ENCODE measurements around the gene PADI4. TPM values are rescaled to one million over a fixed set of nuclear protein-coding genes. Genes with fewer than 3 reads are reported as not detected.

Gene PADI4
- total RNA-seq, 2 donors from 2014 or later, result 0.79 to 1.9 TPM

GRCh38 chr1:17369466-17369865, 61.5 kb downstream of the PADI4 start:
- ATAC-seq (replicated peaks in 1 of 2), result no peak

GRCh38 chr1:17370618-17371017, 62.6 kb downstream of the PADI4 start:
- no peak overlapping the region for H3K27ac Mint-ChIP-seq

More at GRCh38 chr1:17369466-17369865, 61.5 kb downstream of the PADI4 start:
- no peak overlapping the region for H3K27ac Mint-ChIP-seq
- H3K4me3 Mint-ChIP-seq, result no peak overlapping the region
- no peaks in the 10 kb centered on the region for H3K9me3 Mint-ChIP-seq
- no peaks in the 10 kb centered on the region for H3K4me1 Mint-ChIP-seq (ENCODE audit: low read depth)
- peaks cover 6% of the 10 kb centered on the region for H3K27me3 Mint-ChIP-seq (ENCODE audit: low read depth)
- no peak for DNase-seq
- no peaks in the 10 kb centered on the region for H3K36me3 Mint-ChIP-seq (ENCODE audit: insufficient read depth in 2 of 2)

GRCh38 chr1:17371896-17372295, 63.9 kb downstream of the PADI4 start, which contains the start of gene PADI6:
TSS of gene PADI6 (plus strand) at chr1:17372196. CDS start at chr1:17372246, 50 bp downstream.
- Mint-ChIP-seq H3K27ac (no peak within 1 kb of the TSS), H3K27me3 (ENCODE audit: low read depth) (peaks cover 3% of the 10 kb centered on the region), H3K4me3 (no peak within 1 kb of the TSS), H3K4me1 (ENCODE audit: low read depth) (no peaks in the 10 kb centered on the region), H3K9me3 (no peaks in the 10 kb centered on the region), H3K36me3 (ENCODE audit: insufficient read depth in 2 of 2) (no peaks in the 10 kb centered on the region)
- ATAC-seq (replicated peaks in 1 of 2), result no peak
- DNase-seq, result no peak

More at GRCh38 chr1:17370618-17371017, 62.6 kb downstream of the PADI4 start:
- DNase-seq, result no peak
- no peaks in the 10 kb centered on the region for H3K4me1 Mint-ChIP-seq (ENCODE audit: low read depth)
- H3K36me3 Mint-ChIP-seq (ENCODE audit: insufficient read depth in 2 of 2), result no peaks in the 10 kb centered on the region
- no peaks in the 10 kb centered on the region for H3K9me3 Mint-ChIP-seq
- H3K4me3 Mint-ChIP-seq, result no peak overlapping the region
- H3K27me3 Mint-ChIP-seq (ENCODE audit: low read depth), result peaks cover 1% of the 10 kb centered on the region
- no peak for ATAC-seq (replicated peaks in 1 of 2)

GRCh38 chr1:17372955-17373354, 65.0 kb downstream of the PADI4 start:
- DNase-seq (no peak), ATAC-seq (replicated peaks in 1 of 2) (no peak)
- Mint-ChIP-seq H3K27me3 (ENCODE audit: low read depth) (peaks cover 14% of the 10 kb centered on the region), H3K4me3 (no peak overlapping the region), H3K27ac (no peak overlapping the region), H3K4me1 (ENCODE audit: low read depth) (no peaks in the 10 kb centered on the region), H3K36me3 (ENCODE audit: insufficient read depth in 2 of 2) (no peaks in the 10 kb centered on the region), H3K9me3 (no peaks in the 10 kb centered on the region)

GRCh38 chr1:17375651-17376050, 67.7 kb downstream of the PADI4 start:
- ATAC-seq (replicated peaks in 1 of 2) (no peak), DNase-seq (no peak)
- Mint-ChIP-seq H3K4me1 (ENCODE audit: low read depth) (no peaks in the 10 kb centered on the region), H3K4me3 (no peak overlapping the region), H3K36me3 (ENCODE audit: insufficient read depth in 2 of 2) (no peaks in the 10 kb centered on the region), H3K9me3 (no peaks in the 10 kb centered on the region), H3K27ac (no peak overlapping the region), H3K27me3 (ENCODE audit: low read depth) (peaks cover 18% of the 10 kb centered on the region)

GRCh38 chr1:17377325-17377953, 69.4 kb downstream of the PADI4 start:
- Mint-ChIP-seq H3K9me3 (no peaks in the 10 kb centered on the region), H3K27me3 (ENCODE audit: low read depth) (peaks cover 18% of the 10 kb centered on the region), H3K27ac (no peak overlapping the region), H3K36me3 (ENCODE audit: insufficient read depth in 2 of 2) (no peaks in the 10 kb centered on the region), H3K4me3 (no peak overlapping the region), H3K4me1 (ENCODE audit: low read depth) (no peaks in the 10 kb centered on the region)
- DNase-seq (no peak), ATAC-seq (replicated peaks in 1 of 2) (no peak)

- no peaks in the 10 kb centered on the region for H3K4me1 Mint-ChIP-seq (ENCODE audit: low read depth)
- no peak overlapping the region for H3K4me3 Mint-ChIP-seq
- DNase-seq, result no peak
- H3K36me3 Mint-ChIP-seq (ENCODE audit: insufficient read depth in 2 of 2), result no peaks in the 10 kb centered on the region
- no peaks in the 10 kb centered on the region for H3K9me3 Mint-ChIP-seq
- no peak for ATAC-seq (replicated peaks in 1 of 2)
- peaks cover 29% of the 10 kb centered on the region for H3K27me3 Mint-ChIP-seq (ENCODE audit: low read depth)
- no peak overlapping the region for H3K27ac Mint-ChIP-seq
Measured at GRCh38 chr1:17381161-17381560, 73.2 kb downstream of the PADI4 start.

- Mint-ChIP-seq H3K36me3 (ENCODE audit: insufficient read depth in 2 of 2) (no peaks in the 10 kb centered on the region), H3K4me3 (no peak overlapping the region), H3K9me3 (no peaks in the 10 kb centered on the region), H3K27ac (no peak overlapping the region), H3K27me3 (ENCODE audit: low read depth) (no peaks in the 10 kb centered on the region), H3K4me1 (ENCODE audit: low read depth) (no peaks in the 10 kb centered on the region)
- no peak for DNase-seq
- no peak for ATAC-seq (replicated peaks in 1 of 2)
Measured at GRCh38 chr1:17392199-17392740, 84.3 kb downstream of the PADI4 start.

GRCh38 chr1:17393230-17393629, 85.2 kb downstream of the PADI4 start:
- no peak overlapping the region for H3K27ac Mint-ChIP-seq
- H3K4me3 Mint-ChIP-seq, result no peak overlapping the region
- ATAC-seq (replicated peaks in 1 of 2), result no peak
- DNase-seq, result no peak
- no peaks in the 10 kb centered on the region for H3K27me3 Mint-ChIP-seq (ENCODE audit: low read depth)
- no peaks in the 10 kb centered on the region for H3K9me3 Mint-ChIP-seq
- no peaks in the 10 kb centered on the region for H3K36me3 Mint-ChIP-seq (ENCODE audit: insufficient read depth in 2 of 2)
- H3K4me1 Mint-ChIP-seq (ENCODE audit: low read depth), result no peaks in the 10 kb centered on the region

GRCh38 chr1:17397910-17398695, 90.1 kb downstream of the PADI4 start:
- no peak for ATAC-seq (replicated peaks in 1 of 2)
- Mint-ChIP-seq H3K36me3 (ENCODE audit: insufficient read depth in 2 of 2) (no peaks in the 10 kb centered on the region), H3K27me3 (ENCODE audit: low read depth) (no peaks in the 10 kb centered on the region), H3K27ac (no peak overlapping the region), H3K4me1 (ENCODE audit: low read depth) (no peaks in the 10 kb centered on the region), H3K9me3 (no peaks in the 10 kb centered on the region), H3K4me3 (no peak overlapping the region)
- DNase-seq, result no peak

GRCh38 chr1:17400725-17401341, 92.8 kb downstream of the PADI4 start:
- Mint-ChIP-seq H3K27ac (peak overlapping the region; percentile 0), H3K4me1 (ENCODE audit: low read depth) (no peaks in the 10 kb centered on the region), H3K27me3 (ENCODE audit: low read depth) (no peaks in the 10 kb centered on the region), H3K4me3 (no peak overlapping the region), H3K9me3 (no peaks in the 10 kb centered on the region), H3K36me3 (ENCODE audit: insufficient read depth in 2 of 2) (no peaks in the 10 kb centered on the region)
- no peak for ATAC-seq (replicated peaks in 1 of 2)
- DNase-seq, result no peak

- Mint-ChIP-seq H3K4me3 (no peak overlapping the region), H3K27ac (no peak overlapping the region), H3K36me3 (ENCODE audit: insufficient read depth in 2 of 2) (peaks cover 0 to 3% of the 10 kb centered on the region in 2 donors), H3K27me3 (ENCODE audit: low read depth) (no peaks in the 10 kb centered on the region), H3K9me3 (no peaks in the 10 kb centered on the region), H3K4me1 (ENCODE audit: low read depth) (no peaks in the 10 kb centered on the region)
- ATAC-seq (replicated peaks in 1 of 2), result peak; percentile 20 to 22
- DNase-seq, result no peak
Measured at GRCh38 chr1:17401841-17402240, 93.8 kb downstream of the PADI4 start.

GRCh38 chr1:17403081-17403480, 95.1 kb downstream of the PADI4 start:
- Mint-ChIP-seq H3K9me3 (no peaks in the 10 kb centered on the region), H3K4me3 (no peak overlapping the region), H3K27me3 (ENCODE audit: low read depth) (no peaks in the 10 kb centered on the region), H3K27ac (no peak overlapping the region), H3K36me3 (ENCODE audit: insufficient read depth in 2 of 2) (peaks cover 0 to 14% of the 10 kb centered on the region in 2 donors), H3K4me1 (ENCODE audit: low read depth) (no peaks in the 10 kb centered on the region)
- DNase-seq, result no peak
- no peak for ATAC-seq (replicated peaks in 1 of 2)
